Keratinocyte (primary cell): ENCODE results near the gene GPR65. TPM values are rescaled to one million over a fixed set of nuclear protein-coding genes. Genes with fewer than 3 reads are reported as not detected.

Experiments
- DNase-seq: peaks from one replicate; pipeline ENCODE4 v3.0.0-alpha.2; 2011; ENCODE audit warnings: low read depth, missing footprints, low spot score
- FAIRE-seq: peaks from 2 replicates; lab custom pipeline; 2011; peaks lifted over from hg19 to GRCh38; lab: Jason Lieb, UNC
- H2AFZ ChIP-seq: 2 replicates; pipeline ENCODE4 v1.6.0; 2012; ENCODE audit warnings: low read length, control low read depth, inconsistent platforms; ENCODE audit not compliant: control insufficient read depth
- H3K27ac ChIP-seq: 2 replicates; pipeline ENCODE4 v1.5.1; 2011; ENCODE audit warnings: low read length; ENCODE audit not compliant: control insufficient read depth, insufficient read depth
- H3K27me3 ChIP-seq: 3 replicates; pipeline ENCODE4 v1.6.0; 2011; ENCODE audit warnings: low read length; ENCODE audit not compliant: control insufficient read depth, insufficient read depth; ENCODE audit errors: extremely low read depth
- H3K36me3 ChIP-seq, 2 experiments: 2 replicates in 1 of 2; 3 replicates in 1 of 2; pipeline ENCODE4 v1.5.1; 2011; ENCODE audit warnings: low read length in 2 of 2, mild to moderate bottlenecking in 1 of 2; ENCODE audit not compliant: control insufficient read depth in 2 of 2, insufficient read depth in 2 of 2; ENCODE audit errors: extremely low read depth in 1 of 2
- H3K4me1 ChIP-seq: 3 replicates; pipeline ENCODE4 v1.5.1; 2011; ENCODE audit warnings: low read length; ENCODE audit not compliant: control insufficient read depth, insufficient read depth; ENCODE audit errors: extremely low read depth
- H3K4me2 ChIP-seq: 3 replicates; pipeline ENCODE4 v1.6.0; 2011; ENCODE audit warnings: low read depth, low read length; ENCODE audit not compliant: control insufficient read depth, insufficient read depth; ENCODE audit errors: extremely low read depth
- H3K4me3 ChIP-seq, 3 experiments: fragments of 200-600 bp in 1 of 3; sonication (generic) in 1 of 3; 2 replicates in 2 of 3; 3 replicates in 1 of 3; pipeline ENCODE4 v1.5.1; 2011 to 2016; ENCODE audit warnings: low read length in 3 of 3, mild to moderate bottlenecking in 3 of 3, control low read depth in 2 of 3, inconsistent platforms in 1 of 3, low read depth in 1 of 3, mixed read lengths in 1 of 3, mixed run types in 1 of 3, moderate library complexity in 1 of 3; ENCODE audit not compliant: control insufficient read depth in 2 of 3, insufficient read depth in 2 of 3; ENCODE audit errors: extremely low read depth in 1 of 3
- H3K79me2 ChIP-seq: 2 replicates; pipeline ENCODE4 v1.6.0; 2012; ENCODE audit warnings: low read length; ENCODE audit not compliant: control insufficient read depth, insufficient read depth
- H3K9ac ChIP-seq: 3 replicates; pipeline ENCODE4 v1.6.0; 2011; ENCODE audit warnings: low read length; ENCODE audit not compliant: control insufficient read depth, insufficient read depth; ENCODE audit errors: extremely low read depth
- H3K9me1 ChIP-seq: 3 replicates; pipeline ENCODE4 v1.6.0; 2011; ENCODE audit warnings: low read length; ENCODE audit not compliant: control insufficient read depth, insufficient read depth; ENCODE audit errors: extremely low read depth
- H3K9me3 ChIP-seq: 2 replicates; pipeline ENCODE4 v1.5.1; 2012; ENCODE audit warnings: low read depth, low read length; ENCODE audit not compliant: control insufficient read depth
- H4K20me1 ChIP-seq: 3 replicates; pipeline ENCODE4 v1.6.0; 2011; ENCODE audit warnings: low read length; ENCODE audit not compliant: control insufficient read depth, insufficient read depth; ENCODE audit errors: extremely low read depth
- CTCF ChIP-seq, 3 experiments: IDR thresholded peaks in 1 of 3; conservative IDR thresholded peaks in 1 of 3; optimal IDR thresholded peaks in 1 of 3; 2 replicates in 2 of 3; 3 replicates in 1 of 3; pipeline versions ENCODE3 to v1.5.1; 2011; ENCODE audit warnings: low read length in 3 of 3, mild to moderate bottlenecking in 3 of 3, moderate library complexity in 2 of 3, control low read depth in 1 of 3, inconsistent platforms in 1 of 3; ENCODE audit not compliant: insufficient read depth in 2 of 3; ENCODE audit errors: extremely low read depth in 1 of 3
- EZH2 ChIP-seq: IDR thresholded peaks from one replicate; pipeline ENCODE4 v1.6.1; 2012; ENCODE audit warnings: inconsistent platforms, mild to moderate bottlenecking, low read length, moderate library complexity
- dilution Hi-C: fragments of 300-500 bp; cut with MboI; formaldehyde crosslinking; loops from one replicate; pipeline ENCODE4 v1.7.0; 2020; ENCODE audit warnings: low sequenced_read_pairs; ENCODE audit not compliant: extremely low pct_ligation_motif_present
- polyA plus RNA-seq, 5 experiments: library from polyadenylated mRNA; depleted of rRNA in 3 of 5; stranded (reverse) in 3 of 5; stranded (forward) in 1 of 5; unstranded in 1 of 5; fragments of >200 nt; gene quantifications; 1 replicate in 1 of 5; 2 replicates in 3 of 5; 3 replicates in 1 of 5; pipeline versions ENCODE4 v1.2.1 to v1.2.3, GENCODE V29; 2011 to 2012; ENCODE audit warnings: missing spikeins in 2 of 5, low read depth in 1 of 5, low replicate concordance in 1 of 5

The GPR65 gene
- polyA plus RNA-seq, 1 donor (not counting 4 experiments of a cell fraction or from before 2014, with no cell fraction given): not detected

DNA sequence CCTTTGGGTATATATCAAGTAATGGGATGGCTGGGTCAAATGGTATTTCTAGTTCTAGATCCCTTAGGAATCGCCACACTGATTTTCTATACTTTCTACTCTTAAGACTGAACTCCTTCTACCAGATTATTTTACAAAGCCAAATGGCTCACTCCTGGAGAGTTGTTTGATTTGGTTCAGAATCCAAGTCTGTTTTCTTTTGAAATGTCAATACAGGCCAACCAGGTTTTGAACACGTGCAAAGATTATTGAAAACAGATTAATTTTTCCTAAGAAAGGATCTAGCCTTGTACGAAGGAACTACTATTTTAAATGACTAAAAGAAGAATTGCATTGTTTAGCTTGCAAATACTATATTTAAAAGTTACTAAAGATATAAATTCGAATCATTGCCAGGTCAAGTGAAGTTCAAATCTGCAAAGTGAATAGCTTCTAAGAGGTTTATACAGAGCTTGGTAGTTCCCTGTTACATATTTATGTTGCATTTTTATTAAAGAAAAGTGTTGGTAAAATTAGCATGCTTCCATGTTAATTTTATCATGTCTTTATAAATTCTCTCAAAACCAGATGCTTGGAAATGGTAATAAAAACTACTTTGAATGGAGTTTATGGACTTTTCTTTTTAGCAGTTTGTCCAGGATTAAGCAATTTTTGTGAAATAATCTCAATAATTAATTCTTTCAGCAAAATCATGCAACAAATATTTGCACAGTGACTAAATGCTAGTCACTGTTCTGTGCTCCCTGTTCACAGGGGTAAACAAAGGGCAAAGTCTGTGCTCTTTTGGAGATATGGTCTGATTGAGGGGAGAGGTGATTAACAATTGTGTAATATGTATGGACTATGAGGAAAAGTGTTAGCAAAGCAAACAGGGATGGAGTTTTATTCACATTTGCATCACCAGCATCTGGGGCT is 38.9 kb downstream of the GPR65 start:
- Histone ChIP-seq H3K9me1 (no peaks in the 10 kb centered on the region), H3K4me3 (no peak overlapping the region), H4K20me1 (no peaks in the 10 kb centered on the region), H3K27ac (no peak overlapping the region), H3K36me3 (no peaks in the 10 kb centered on the region), H3K27me3 (no peaks in the 10 kb centered on the region), H3K9ac (no peak overlapping the region), H2AFZ (no peak overlapping the region), H3K4me1 (no peaks in the 10 kb centered on the region), H3K9me3 (no peaks in the 10 kb centered on the region), H3K79me2 (no peaks in the 10 kb centered on the region), H3K4me2 (no peak overlapping the region)
- no peak for TF ChIP-seq EZH2
- TF ChIP-seq CTCF (optimal IDR thresholded peaks at IDR 0.05 in 1 of 3, IDR thresholded peaks at IDR 0.05 in 1 of 3, conservative IDR thresholded peaks at IDR 0.05 in 1 of 3; ENCODE audit: extremely low read depth in 1 of 3, insufficient read depth in 2 of 3, low read length in 3 of 3): no peak
- DNase-seq (no peak), FAIRE-seq (no peak)
- dilution Hi-C loops: no loop called here

DNA sequence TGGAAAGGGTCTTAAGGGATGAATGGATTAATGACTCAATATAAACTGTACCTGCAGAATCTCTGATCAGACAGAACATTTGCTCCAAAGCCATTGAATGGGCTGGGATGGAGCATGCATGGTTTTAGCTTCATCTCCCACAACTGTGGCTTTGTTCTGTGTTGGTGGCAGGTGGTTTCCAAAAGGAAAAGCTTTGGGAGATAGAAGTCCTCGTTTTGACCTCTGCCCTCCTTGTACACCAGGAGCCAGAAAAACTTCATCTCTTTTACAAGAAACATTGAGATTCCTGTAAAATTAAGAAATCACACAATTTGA is 39.5 kb downstream of the GPR65 start:
- H3K27me3 ChIP-seq: no peaks in the 10 kb centered on the region
- no peak for TF ChIP-seq EZH2
- no peak for FAIRE-seq

More for the DNA sequence above, 39.5 kb downstream of the GPR65 start:
- no peak overlapping the region for H3K4me2 ChIP-seq
- no peak overlapping the region for H2AFZ ChIP-seq
- H4K20me1 ChIP-seq: no peaks in the 10 kb centered on the region
- no peaks in the 10 kb centered on the region for H3K36me3 ChIP-seq
- dilution Hi-C loops: no loop called here
- H3K9me3 ChIP-seq: no peaks in the 10 kb centered on the region
- no peak overlapping the region for H3K27ac ChIP-seq
- no peak overlapping the region for H3K9ac ChIP-seq
- H3K9me1 ChIP-seq: no peaks in the 10 kb centered on the region
- no peak for DNase-seq
- H3K4me3 ChIP-seq: no peak overlapping the region
- no peaks in the 10 kb centered on the region for H3K4me1 ChIP-seq
- no peaks in the 10 kb centered on the region for H3K79me2 ChIP-seq
